ENCODE data around the gene NAA80. TPM values are rescaled to one million over a fixed set of nuclear protein-coding genes. Genes with fewer than 3 reads are reported as not detected.

NAA80 gene
- total and polyA plus RNA-seq, 2 donors (not counting 3 experiments of a cell fraction or from before 2014, with no cell fraction given): 9.0 to 13.1 TPM

DNA sequence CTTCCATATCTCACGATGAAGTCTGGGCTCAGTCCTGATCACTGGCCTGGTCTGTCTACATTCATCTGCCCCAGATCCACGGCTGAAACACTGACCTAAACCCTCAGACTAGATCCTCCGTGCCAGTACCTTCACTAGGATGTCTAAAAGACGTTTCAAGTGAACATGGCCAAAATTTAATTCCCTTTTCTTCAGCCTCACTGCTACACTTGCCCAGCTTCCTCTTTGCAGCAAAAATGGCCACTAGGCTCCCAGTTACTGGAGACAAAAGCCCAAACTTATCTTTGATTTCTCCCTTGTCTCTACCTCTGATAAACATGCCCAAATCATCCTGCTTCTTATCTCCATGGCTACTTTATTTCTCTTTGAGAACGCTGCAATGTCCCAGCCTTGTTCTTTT, 39.8 kb upstream of the NAA80 start:
- intact Hi-C loops (cut with micrococcal nuclease): no loop called here

GRCh38 chr3:50337175-50337861, 38.1 kb upstream of the NAA80 start:
- peaks cover 43% of the 10 kb centered on the region for H3K4me1 ChIP-seq (ENCODE audit: control insufficient read depth, extremely low read depth, insufficient read depth, low read length)
- peak overlapping the region; percentile 55 for H3K4me2 ChIP-seq (ENCODE audit: insufficient read depth, low read length)
- H3K36me3 ChIP-seq (ENCODE audit: control insufficient read depth in 2 of 2, extremely low read depth in 1 of 2, insufficient read depth in 2 of 2, low read length in 2 of 2): no peaks in the 10 kb centered on the region
- FAIRE-seq: peak; percentile 99
- peak overlapping the region; percentile 85 to 93 (median 90) for H3K4me3 ChIP-seq (replicated peaks in 1 of 3; ENCODE audit: insufficient read depth in 1 of 3, low read depth in 1 of 3, low read length in 3 of 3)
- no TSS peak for BruUV-seq (replicated peaks)
- H3K9me3 ChIP-seq (replicated peaks; ENCODE audit: control insufficient read depth, insufficient read depth, low read length): no peaks in the 10 kb centered on the region
- H4K20me1 ChIP-seq (replicated peaks; ENCODE audit: control insufficient read depth, extremely low read depth, insufficient read depth, low read length): no peaks in the 10 kb centered on the region
- intact Hi-C loops (cut with micrococcal nuclease): loop anchor here (1.0 kb wide), 2 partner anchors 9 to 38 kb away; partner anchors contain the start of genes HYAL3, NAA80 and TUSC2
- POLR2A ChIA-PET: interaction anchor here (0.6 to 6.1 kb wide), 3 partner anchors 9 to 29 kb away, joined by 3 to 38 read pairs (median 8); partner anchors contain the start of genes HYAL2 and TUSC2
- H2AFZ ChIP-seq (ENCODE audit: low read depth, low read length): peak overlapping the region; percentile 63
- no peaks in the 10 kb centered on the region for H3K9me1 ChIP-seq (replicated peaks; ENCODE audit: control insufficient read depth, extremely low read depth, insufficient read depth, low read length)
- peak; percentile 99 for DNase-seq (ENCODE audit: low read depth, low spot score)
- H3K27me3 ChIP-seq (ENCODE audit: control insufficient read depth in 2 of 2, insufficient read depth in 2 of 2, low read length in 2 of 2): no peaks in the 10 kb centered on the region
- TF ChIP-seq, protein P1, sequence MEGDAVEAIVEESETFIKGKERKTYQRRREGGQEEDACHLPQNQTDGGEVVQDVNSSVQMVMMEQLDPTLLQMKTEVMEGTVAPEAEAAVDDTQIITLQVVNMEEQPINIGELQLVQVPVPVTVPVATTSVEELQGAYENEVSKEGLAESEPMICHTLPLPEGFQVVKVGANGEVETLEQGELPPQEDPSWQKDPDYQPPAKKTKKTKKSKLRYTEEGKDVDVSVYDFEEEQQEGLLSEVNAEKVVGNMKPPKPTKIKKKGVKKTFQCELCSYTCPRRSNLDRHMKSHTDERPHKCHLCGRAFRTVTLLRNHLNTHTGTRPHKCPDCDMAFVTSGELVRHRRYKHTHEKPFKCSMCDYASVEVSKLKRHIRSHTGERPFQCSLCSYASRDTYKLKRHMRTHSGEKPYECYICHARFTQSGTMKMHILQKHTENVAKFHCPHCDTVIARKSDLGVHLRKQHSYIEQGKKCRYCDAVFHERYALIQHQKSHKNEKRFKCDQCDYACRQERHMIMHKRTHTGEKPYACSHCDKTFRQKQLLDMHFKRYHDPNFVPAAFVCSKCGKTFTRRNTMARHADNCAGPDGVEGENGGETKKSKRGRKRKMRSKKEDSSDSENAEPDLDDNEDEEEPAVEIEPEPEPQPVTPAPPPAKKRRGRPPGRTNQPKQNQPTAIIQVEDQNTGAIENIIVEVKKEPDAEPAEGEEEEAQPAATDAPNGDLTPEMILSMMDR (IDR thresholded peaks at IDR 0.05; ENCODE audit: extremely low read depth in 1 of 2, insufficient read depth in 1 of 2, low read depth in 1 of 2, low read length in 2 of 2): no peak
- TF ChIP-seq FOS (IDR thresholded peaks at IDR 0.05; ENCODE audit: borderline replicate concordance, insufficient read depth, low read length) (no peak), JUN (IDR thresholded peaks at IDR 0.05; ENCODE audit: borderline replicate concordance, insufficient read depth, insufficient read length, low read depth) (peak; percentile 58), MYC (IDR thresholded peaks at IDR 0.05; ENCODE audit: low read depth, low read length) (no peak), POLR2AphosphoS5 (IDR thresholded peaks at IDR 0.05; ENCODE audit: insufficient read depth, low read depth, low read length) (peak; percentile 70), EZH2 (IDR thresholded peaks at IDR 0.05; ENCODE audit: borderline replicate concordance, low read depth, low read length, severe bottlenecking) (no peak), POLR2A (IDR thresholded peaks at IDR 0.05; ENCODE audit: low read depth, low read length) (peak; percentile 63), GATA2 (IDR thresholded peaks at IDR 0.05; ENCODE audit: insufficient read depth, insufficient read length, low read depth, low read length) (no peak)
- TF ChIP-seq, protein P2, sequence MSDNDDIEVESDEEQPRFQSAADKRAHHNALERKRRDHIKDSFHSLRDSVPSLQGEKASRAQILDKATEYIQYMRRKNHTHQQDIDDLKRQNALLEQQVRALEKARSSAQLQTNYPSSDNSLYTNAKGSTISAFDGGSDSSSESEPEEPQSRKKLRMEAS (IDR thresholded peaks at IDR 0.05; ENCODE audit: insufficient read depth, insufficient read length): peak; percentile 51
- peak overlapping the region; percentile 92 for H3K9ac ChIP-seq (replicated peaks; ENCODE audit: extremely low read depth, insufficient read depth, low read length)
- dilution Hi-C loops (cut with MboI; ENCODE audit: extremely low pct_ligation_motif_present, low sequenced_read_pairs): no loop called here
- peaks cover 47% of the 10 kb centered on the region for H3K79me2 ChIP-seq (ENCODE audit: control insufficient read depth, insufficient read depth, low read length)
- peak overlapping the region; percentile 95 for H3K27ac ChIP-seq (ENCODE audit: insufficient read depth, low read depth, low read length)
- CTCF ChIA-PET: interaction anchor here (0.9 to 5.0 kb wide), 10 partner anchors 9 to 274 kb away, joined by 3 to 66 read pairs (median 8); partner anchors contain the start of genes CISH, CYB561D2, HYAL2 and HYAL3

More for the DNA sequence above, 39.8 kb upstream of the NAA80 start:
- Histone ChIP-seq H3K9ac (replicated peaks; ENCODE audit: extremely low read depth, insufficient read depth, low read length) (no peak overlapping the region), H3K27me3 (ENCODE audit: control insufficient read depth in 2 of 2, insufficient read depth in 2 of 2, low read length in 2 of 2) (no peaks in the 10 kb centered on the region), H2AFZ (ENCODE audit: low read depth, low read length) (no peak overlapping the region), H4K20me1 (replicated peaks; ENCODE audit: control insufficient read depth, extremely low read depth, insufficient read depth, low read length) (no peaks in the 10 kb centered on the region), H3K4me1 (ENCODE audit: control insufficient read depth, extremely low read depth, insufficient read depth, low read length) (peaks cover 34% of the 10 kb centered on the region), H3K4me2 (ENCODE audit: insufficient read depth, low read length) (no peak overlapping the region), H3K27ac (ENCODE audit: insufficient read depth, low read depth, low read length) (no peak overlapping the region), H3K36me3 (ENCODE audit: control insufficient read depth in 2 of 2, extremely low read depth in 1 of 2, insufficient read depth in 2 of 2, low read length in 2 of 2) (no peaks in the 10 kb centered on the region), H3K9me3 (replicated peaks; ENCODE audit: control insufficient read depth, insufficient read depth, low read length) (no peaks in the 10 kb centered on the region), H3K9me1 (replicated peaks; ENCODE audit: control insufficient read depth, extremely low read depth, insufficient read depth, low read length) (no peaks in the 10 kb centered on the region), H3K79me2 (ENCODE audit: control insufficient read depth, insufficient read depth, low read length) (peaks cover 32% of the 10 kb centered on the region), H3K4me3 (replicated peaks in 1 of 3; ENCODE audit: insufficient read depth in 1 of 3, low read depth in 1 of 3, low read length in 3 of 3) (no peak overlapping the region)
- no TSS peak for BruUV-seq (replicated peaks)
- ChIA-PET CTCF (interaction anchor here (2.4 kb wide), 1 partner anchor 15 kb away, joined by 6 read pairs; the partner anchor contains the start of gene HYAL2), POLR2A (interaction anchor here (6.1 kb wide), 1 partner anchor 17 kb away, joined by 38 read pairs; the partner anchor contains the start of gene HYAL2)
- TF ChIP-seq MYC (IDR thresholded peaks at IDR 0.05; ENCODE audit: low read depth, low read length) (no peak), FOS (IDR thresholded peaks at IDR 0.05; ENCODE audit: borderline replicate concordance, insufficient read depth, low read length) (no peak)
- no peak for FAIRE-seq
- no peak for DNase-seq (ENCODE audit: low read depth, low spot score)
- dilution Hi-C loops (cut with MboI; ENCODE audit: extremely low pct_ligation_motif_present, low sequenced_read_pairs): no loop called here

Data from endothelial cell of umbilical vein (primary cell).